SK-N-SH treated with all-trans-retinoic acid at 6 μM for 48 hours (cell line): Measurements from ENCODE around the gene LMTK2.

ENCODE experiments used
- ATAC-seq: fragments of 200-7000 bp; cut with Tn5 transposase; 3 replicates; pipeline ENCODE4 v1.9.1; 2020; ENCODE audit warnings: mild to moderate bottlenecking, moderate library complexity
- BACH2 ChIP-seq: fragments of 250-450 bp; sonication (Bioruptor Pico); IDR thresholded peaks from 2 replicates; pipeline ENCODE4 v1.9.0; 2021; ENCODE audit warnings: mild to moderate bottlenecking, borderline replicate concordance
- CSDC2 ChIP-seq: fragments of 250-450 bp; sonication (Bioruptor Pico); IDR thresholded peaks from 2 replicates; pipeline ENCODE4 v1.5.0; 2020; ENCODE audit warnings: mild to moderate bottlenecking, moderate library complexity
- ESRRG ChIP-seq: fragments of 250-450 bp; sonication (Bioruptor Pico); IDR thresholded peaks from 2 replicates; pipeline ENCODE4 v1.6.1; 2021; ENCODE audit warnings: mild to moderate bottlenecking
- GLIS3 ChIP-seq: fragments of 250-450 bp; sonication (Bioruptor Pico); IDR thresholded peaks from 2 replicates; pipeline ENCODE4 v1.5.0; 2020; ENCODE audit warnings: mild to moderate bottlenecking, moderate library complexity
- ISL1 ChIP-seq: fragments of 250-450 bp; sonication (Bioruptor Pico); IDR thresholded peaks from 2 replicates; pipeline ENCODE4 v2.1.2; 2022; ENCODE audit warnings: mild to moderate bottlenecking, moderate library complexity
- OSR1 ChIP-seq: fragments of 250-450 bp; sonication (Bioruptor Pico); IDR thresholded peaks from 2 replicates; pipeline ENCODE4 v1.8.0; 2022; ENCODE audit warnings: moderate library complexity, mild to moderate bottlenecking, inconsistent platforms
- PATZ1 ChIP-seq: fragments of 250-450 bp; sonication (Bioruptor Pico); IDR thresholded peaks from 2 replicates; pipeline ENCODE4 v1.8.0; 2020; ENCODE audit warnings: mild to moderate bottlenecking, moderate library complexity, borderline replicate concordance
- POU6F1 ChIP-seq: fragments of 250-450 bp; sonication (Bioruptor Pico); IDR thresholded peaks from 2 replicates; pipeline ENCODE4 v1.8.0; 2021; ENCODE audit warnings: low read depth, mild to moderate bottlenecking, moderate library complexity, borderline replicate concordance
- RARB ChIP-seq: fragments of 250-450 bp; sonication (Bioruptor Pico); IDR thresholded peaks from 2 replicates; pipeline ENCODE4 v1.8.0; 2021; ENCODE audit warnings: mild to moderate bottlenecking, moderate library complexity
- SNAI2 ChIP-seq: fragments of 250-450 bp; sonication (Bioruptor Pico); IDR thresholded peaks from 2 replicates; pipeline ENCODE4 v1.5.0; 2020; ENCODE audit warnings: mild to moderate bottlenecking, moderate library complexity
- TCF4 ChIP-seq: fragments of 250-450 bp; sonication (Bioruptor Pico); IDR thresholded peaks from 2 replicates; pipeline ENCODE4 v1.8.0; 2021; ENCODE audit warnings: mild to moderate bottlenecking, moderate library complexity, borderline replicate concordance
- TOX ChIP-seq: fragments of 250-450 bp; sonication (Bioruptor Pico); IDR thresholded peaks from 2 replicates; pipeline ENCODE4 v1.8.0; 2021; ENCODE audit warnings: mild to moderate bottlenecking, moderate library complexity, borderline replicate concordance
- ZC3H10 ChIP-seq: fragments of 250-450 bp; sonication (Bioruptor Pico); IDR thresholded peaks from 2 replicates; pipeline ENCODE4 v1.5.1; 2021; ENCODE audit warnings: mild to moderate bottlenecking, moderate library complexity
- ZFP3 ChIP-seq: fragments of 250-450 bp; sonication (Bioruptor Pico); IDR thresholded peaks from 2 replicates; pipeline ENCODE4 v1.5.0; 2020; ENCODE audit warnings: mild to moderate bottlenecking, moderate library complexity
- ZFP30 ChIP-seq: fragments of 450-650 bp; formaldehyde crosslinking; IDR thresholded peaks from 2 replicates; pipeline ENCODE4 v1.5.0; 2022; ENCODE audit warnings: mild to moderate bottlenecking, moderate library complexity
- ZNF70 ChIP-seq: fragments of 450-650 bp; formaldehyde crosslinking; IDR thresholded peaks from 2 replicates; pipeline ENCODE4 v1.5.0; 2020; ENCODE audit warnings: mild to moderate bottlenecking, moderate library complexity
- ZNF8 ChIP-seq: fragments of 450-650 bp; formaldehyde crosslinking; IDR thresholded peaks from 2 replicates; pipeline ENCODE4 v1.5.0; 2020; ENCODE audit warnings: mild to moderate bottlenecking, moderate library complexity
- TF ChIP-seq, protein P1 (sequence below): fragments of 250-450 bp; sonication (Bioruptor Pico); IDR thresholded peaks from 2 replicates; pipeline ENCODE4 v1.5.1; 2021; ENCODE audit warnings: mild to moderate bottlenecking, moderate library complexity
- TF ChIP-seq, protein P2 (sequence below): fragments of 250-450 bp; sonication (Bioruptor Pico); IDR thresholded peaks from 2 replicates; pipeline ENCODE4 v1.5.1; 2020; ENCODE audit warnings: low read depth, mild to moderate bottlenecking, moderate library complexity

The LMTK2 gene

DNA sequence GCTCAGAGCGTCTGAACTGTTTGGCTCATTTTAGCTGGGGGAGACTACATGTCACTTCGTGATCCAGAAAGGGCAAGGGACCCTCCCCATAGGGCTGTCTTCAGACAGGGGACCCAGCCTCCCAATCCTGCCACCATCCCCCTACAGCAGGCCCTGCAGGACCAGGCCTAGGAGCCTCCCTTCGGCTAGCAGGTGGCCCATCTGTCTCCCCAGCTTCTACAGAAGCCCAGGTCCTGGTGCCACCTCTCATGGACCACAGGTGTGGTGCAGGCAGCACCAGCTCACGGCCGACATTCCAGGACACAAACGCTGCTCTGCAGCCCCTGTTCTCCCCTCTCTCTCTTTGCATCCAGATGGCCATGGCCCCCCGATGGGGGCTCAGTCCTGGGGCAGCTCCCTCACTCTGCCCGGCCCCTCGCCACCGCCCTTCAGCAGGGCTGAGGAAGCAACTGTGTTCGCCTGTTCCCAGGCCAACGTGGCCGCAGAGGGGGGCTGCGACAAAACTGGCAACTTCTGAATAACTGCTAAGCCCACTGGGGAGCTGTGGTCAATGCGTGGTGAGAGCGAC is 135.1 kb downstream of the LMTK2 start:
- TF ChIP-seq RARB (CRISPR knock-in tag) (no peak), PATZ1 (CRISPR knock-in tag) (no peak), SNAI2 (no peak), ESRRG (no peak), ZC3H10 (no peak), TCF4 (no peak), ZNF70 (CRISPR knock-in tag) (no peak), GLIS3 (no peak)
- peak; percentile 36 for ATAC-seq

- ATAC-seq, result no peak
- no peak for TF ChIP-seq ISL1
- TF ChIP-seq SNAI2, result no peak
- no peak for TF ChIP-seq BACH2
- no peak for TF ChIP-seq ZNF70 (CRISPR knock-in tag)
Observed at GRCh38 chr7:98242342-98242741, 135.7 kb downstream of the LMTK2 start.

- TF ChIP-seq ZFP3 (no peak), ZNF8 (CRISPR knock-in tag) (no peak), RARB (CRISPR knock-in tag) (no peak), GLIS3 (no peak), ISL1 (no peak), CSDC2 (CRISPR knock-in tag) (no peak), ZFP30 (CRISPR knock-in tag) (no peak), ZC3H10 (no peak), TOX (CRISPR knock-in tag) (no peak), OSR1 (CRISPR knock-in tag) (no peak), POU6F1 (CRISPR knock-in tag) (no peak), PATZ1 (CRISPR knock-in tag) (no peak)
- TF ChIP-seq, protein P1, sequence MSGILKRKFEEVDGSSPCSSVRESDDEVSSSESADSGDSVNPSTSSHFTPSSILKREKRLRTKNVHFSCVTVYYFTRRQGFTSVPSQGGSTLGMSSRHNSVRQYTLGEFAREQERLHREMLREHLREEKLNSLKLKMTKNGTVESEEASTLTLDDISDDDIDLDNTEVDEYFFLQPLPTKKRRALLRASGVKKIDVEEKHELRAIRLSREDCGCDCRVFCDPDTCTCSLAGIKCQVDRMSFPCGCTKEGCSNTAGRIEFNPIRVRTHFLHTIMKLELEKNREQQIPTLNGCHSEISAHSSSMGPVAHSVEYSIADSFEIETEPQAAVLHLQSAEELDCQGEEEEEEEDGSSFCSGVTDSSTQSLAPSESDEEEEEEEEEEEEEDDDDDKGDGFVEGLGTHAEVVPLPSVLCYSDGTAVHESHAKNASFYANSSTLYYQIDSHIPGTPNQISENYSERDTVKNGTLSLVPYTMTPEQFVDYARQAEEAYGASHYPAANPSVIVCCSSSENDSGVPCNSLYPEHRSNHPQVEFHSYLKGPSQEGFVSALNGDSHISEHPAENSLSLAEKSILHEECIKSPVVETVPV, result no peak
- TF ChIP-seq, protein P2, sequence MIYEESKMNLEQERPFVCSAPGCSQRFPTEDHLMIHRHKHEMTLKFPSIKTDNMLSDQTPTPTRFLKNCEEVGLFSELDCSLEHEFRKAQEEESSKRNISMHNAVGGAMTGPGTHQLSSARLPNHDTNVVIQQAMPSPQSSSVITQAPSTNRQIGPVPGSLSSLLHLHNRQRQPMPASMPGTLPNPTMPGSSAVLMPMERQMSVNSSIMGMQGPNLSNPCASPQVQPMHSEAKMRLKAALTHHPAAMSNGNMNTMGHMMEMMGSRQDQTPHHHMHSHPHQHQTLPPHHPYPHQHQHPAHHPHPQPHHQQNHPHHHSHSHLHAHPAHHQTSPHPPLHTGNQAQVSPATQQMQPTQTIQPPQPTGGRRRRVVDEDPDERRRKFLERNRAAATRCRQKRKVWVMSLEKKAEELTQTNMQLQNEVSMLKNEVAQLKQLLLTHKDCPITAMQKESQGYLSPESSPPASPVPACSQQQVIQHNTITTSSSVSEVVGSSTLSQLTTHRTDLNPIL (CRISPR knock-in tag), result no peak
- ATAC-seq, result no peak
Observed at GRCh38 chr7:98242934-98243333, 136.3 kb downstream of the LMTK2 start.

DNA sequence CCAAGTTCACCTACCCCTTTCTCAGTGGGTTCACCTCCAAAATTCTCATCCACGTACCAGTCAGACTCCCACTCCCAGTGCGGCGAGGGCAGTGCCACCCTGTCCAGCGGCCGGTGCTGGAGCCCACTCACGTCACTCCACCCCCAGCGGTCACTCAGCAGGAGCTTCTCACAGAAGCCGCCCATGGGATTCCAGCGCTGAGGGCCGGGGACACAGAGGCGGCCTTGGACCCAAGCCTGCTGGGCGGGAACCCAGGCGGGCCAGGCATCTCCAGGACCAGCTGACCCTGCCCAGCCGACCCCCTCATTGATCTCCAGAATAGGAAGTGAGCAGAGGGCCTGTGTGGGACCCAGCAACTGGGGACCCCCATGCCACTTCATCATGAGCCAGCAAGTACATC is 138.2 kb downstream of the LMTK2 start:
- TF ChIP-seq RARB (CRISPR knock-in tag), result no peak
- TF ChIP-seq, protein P2 (CRISPR knock-in tag), result no peak
- TF ChIP-seq, all 23 proteins: peak for 0
- ATAC-seq, result no peak
